Activated T-cell treated with anti-CD3 and anti-CD28 coated beads for 4 hours (primary cell): Measurements from ENCODE around the gene NMNAT3.

ENCODE experiments used
- DNase-seq: peaks from one replicate; pipeline ENCODE4 v3.0.0-alpha.2; 2020

NMNAT3 gene

GRCh38 chr3:139517321-139518065, 160.3 kb downstream of the NMNAT3 start:
- no peak for DNase-seq

DNA sequence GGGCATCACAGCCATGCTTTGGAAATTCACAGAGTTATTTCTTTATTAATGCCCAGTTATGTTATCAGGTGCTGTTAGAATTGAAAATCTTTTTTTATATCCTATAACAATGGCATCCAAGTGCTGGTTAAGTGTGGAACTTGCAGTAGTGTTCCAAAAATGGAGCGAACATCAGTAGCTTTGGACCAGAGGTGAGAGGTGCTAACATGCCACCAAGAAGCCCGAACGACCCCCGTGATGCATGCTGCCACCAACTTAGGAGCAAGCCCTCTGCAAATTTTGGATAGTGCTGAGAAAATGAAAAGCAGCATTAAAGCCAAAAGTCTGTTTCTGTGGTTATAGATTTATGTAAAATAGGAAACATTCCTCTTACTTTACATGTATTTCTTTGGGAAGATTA, 163.0 kb downstream of the NMNAT3 start:
- DNase-seq, result no peak
